Stomach (tissue), 9 donors: Measurements from ENCODE around the gene ZFPM1. TPM values are rescaled to one million over a fixed set of nuclear protein-coding genes. Genes with fewer than 3 reads are reported as not detected.
A peak's percentile ranks its signal among the peaks of the same experiment; 100 is the strongest.

Experiments
- DNase-seq, 2 donors: peaks; one replicate each; pipeline versions ENCODE4 v3.0.0 to v3.0.0-alpha.2; 2013 to 2019
- H3K27ac ChIP-seq, 5 donors: fragments of 200-600 bp in 4 of 5; sonication (generic) in 4 of 5; one replicate each; pipeline ENCODE4 v1.5.1; 2013 to 2019; ENCODE audit warnings: mild to moderate bottlenecking in 1 of 5, moderate library complexity in 1 of 5
- H3K27me3 ChIP-seq, 3 donors: fragments of 200-600 bp; sonication (generic); one replicate each; pipeline ENCODE4 v1.5.1; 2017 to 2019; ENCODE audit warnings: mixed run types in 1 of 3
- H3K36me3 ChIP-seq, 4 donors: fragments of 200-600 bp; sonication (generic); 1 replicate in 3 of 4; 2 replicates in 1 of 4; pipeline ENCODE4 v1.5.1; 2016 to 2019
- H3K4me1 ChIP-seq, 4 donors: fragments of 200-600 bp; sonication (generic); one replicate each; pipeline ENCODE4 v1.5.1; 2016 to 2019
- H3K4me3 ChIP-seq, 4 donors: fragments of 200-600 bp; sonication (generic) in 3 of 4; one replicate each; pipeline ENCODE4 v1.5.1; 2016 to 2019; ENCODE audit warnings: mild to moderate bottlenecking in 1 of 4
- H3K9me3 ChIP-seq, 4 donors: fragments of 200-600 bp; sonication (generic); one replicate each; pipeline ENCODE4 v1.5.1; 2016 to 2019
- CTCF ChIP-seq, 7 experiments: fragments of 450-650 bp in 4 of 7; fragments of 200-600 bp in 3 of 7; sonication (generic) in 3 of 7; IDR thresholded peaks; one replicate each; pipeline ENCODE4 v1.5.1; 2016 to 2019; ENCODE audit warnings: antibody characterized with exemption in 7 of 7, control low read depth in 2 of 7, mild to moderate bottlenecking in 1 of 7
- EP300 ChIP-seq: sonication (generic); formaldehyde crosslinking; IDR thresholded peaks from one replicate; pipeline ENCODE4 v1.6.1; 2017; ENCODE audit warnings: antibody characterized with exemption
- POLR2A ChIP-seq, 4 donors: fragments of 450-650 bp; IDR thresholded peaks; one replicate each; pipeline ENCODE4 v1.6.1; 2016; ENCODE audit warnings: antibody characterized with exemption in 4 of 4, control low read depth in 2 of 4, mild to moderate bottlenecking in 1 of 4, moderate library complexity in 1 of 4
- POLR2AphosphoS5 ChIP-seq, 3 donors: sonication (generic); formaldehyde crosslinking; IDR thresholded peaks; one replicate each; pipeline ENCODE4 v1.6.1; 2016; ENCODE audit warnings: antibody characterized with exemption in 3 of 3
- WGBS, 5 donors: extraction: QIAGEN DNeasy Blood & Tissue Kit in 3 of 5; methylation state at CpG; one replicate each; pipeline versions ENCODE4 v1.1.5 to v1.1.7; 2013 to 2018; 5-methylcytosine and 5-hydroxymethylcytosine counted together
- intact Hi-C: fragments of 100-400 bp; cut with DNase I; formaldehyde crosslinking; loops from one replicate; pipeline ENCODE4 v1.15.1; 2023; ENCODE audit warnings: low total_unique reads
- polyA plus RNA-seq, 3 donors: library from polyadenylated mRNA; stranded (reverse); fragments of 200-250 nt; gene quantifications; one replicate each; pipeline ENCODE4 v1.2.3, GENCODE V29; 2013
- total RNA-seq, 5 donors: library from RNA; depleted of rRNA; stranded (reverse); fragments of >200 nt; gene quantifications; one replicate each; pipeline versions ENCODE4 v1.1.0 to v1.2.3, GENCODE V29; 2014 to 2016
- donor health status: healthy with polysubstance abuse.
- donor health status: Bipolar disorder and iron deficiency.
- donor health status: healthy.

Gene ZFPM1
- total and polyA plus RNA-seq, 8 donors: 3.9 to 85.7 (median 12.9) TPM

GRCh38 chr16:88494335-88495154, 41.5 kb downstream of the ZFPM1 start:
- TF ChIP-seq CTCF (IDR thresholded peaks at IDR 0.05) (no peak), POLR2A (IDR thresholded peaks at IDR 0.05) (no peak), EP300 (no peak), POLR2AphosphoS5 (IDR thresholded peaks at IDR 0.05) (no peak)

DNA sequence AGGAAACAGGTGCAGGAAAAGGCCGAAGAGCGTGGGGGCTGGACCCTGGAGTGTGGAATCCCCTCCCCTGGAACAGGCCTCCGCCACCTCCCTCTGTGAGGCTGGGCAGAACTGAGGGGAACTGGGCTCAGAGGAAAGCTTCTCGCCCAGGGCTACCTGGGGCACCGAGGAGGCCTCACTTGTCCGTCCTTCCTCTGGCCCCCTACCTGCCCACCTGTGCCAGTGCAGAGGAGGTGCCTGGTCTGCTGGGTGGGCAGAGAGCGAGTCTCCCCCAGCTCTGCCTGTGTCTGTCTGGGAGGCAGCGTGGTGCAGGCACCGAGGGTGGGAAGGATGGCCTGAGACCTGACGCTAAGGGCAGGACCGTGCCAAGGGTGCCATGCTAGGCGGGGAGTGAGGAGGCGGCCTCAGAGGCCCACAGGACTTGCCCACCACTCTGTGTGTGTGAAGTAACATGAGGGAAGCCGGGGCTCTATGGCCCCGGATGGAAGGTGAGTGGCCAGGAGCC, 42.2 kb downstream of the ZFPM1 start:
- no peak for DNase-seq
- Histone ChIP-seq H3K27me3 (peaks cover 0 to 27% (median 0%) of the 10 kb centered on the region in 3 donors), H3K27ac (no peak overlapping the region), H3K9me3 (no peaks in the 10 kb centered on the region), H3K4me3 (no peak overlapping the region), H3K36me3 (peaks cover 0 to 39% (median 7%) of the 10 kb centered on the region in 4 donors), H3K4me1 (peaks cover 31 to 64% (median 57%) of the 10 kb centered on the region in 4 donors)
- WGBS, 5 donors: 85 to 97% (median 94%) methylated on average over 14 to 15 of the region's 15 CpGs
- TF ChIP-seq POLR2AphosphoS5 (IDR thresholded peaks at IDR 0.05) (no peak), CTCF (IDR thresholded peaks at IDR 0.05) (no peak), POLR2A (IDR thresholded peaks at IDR 0.05) (no peak), EP300 (no peak)
- intact Hi-C loops: no loop called here

More at GRCh38 chr16:88494335-88495154, 41.5 kb downstream of the ZFPM1 start:
- DNase-seq: no peak
- WGBS, 5 donors: 83 to 92% (median 88%) methylated on average over 37 to 43 of the region's 43 CpGs
- Histone ChIP-seq H3K27me3 (peaks cover 0 to 19% (median 0%) of the 10 kb centered on the region in 3 donors), H3K27ac (no peak overlapping the region), H3K4me3 (no peak overlapping the region), H3K9me3 (no peaks in the 10 kb centered on the region), H3K4me1 (peaks cover 24 to 64% (median 55%) of the 10 kb centered on the region in 4 donors), H3K36me3 (peaks cover 0 to 44% (median 8%) of the 10 kb centered on the region in 4 donors)
- intact Hi-C loops: no loop called here

DNA sequence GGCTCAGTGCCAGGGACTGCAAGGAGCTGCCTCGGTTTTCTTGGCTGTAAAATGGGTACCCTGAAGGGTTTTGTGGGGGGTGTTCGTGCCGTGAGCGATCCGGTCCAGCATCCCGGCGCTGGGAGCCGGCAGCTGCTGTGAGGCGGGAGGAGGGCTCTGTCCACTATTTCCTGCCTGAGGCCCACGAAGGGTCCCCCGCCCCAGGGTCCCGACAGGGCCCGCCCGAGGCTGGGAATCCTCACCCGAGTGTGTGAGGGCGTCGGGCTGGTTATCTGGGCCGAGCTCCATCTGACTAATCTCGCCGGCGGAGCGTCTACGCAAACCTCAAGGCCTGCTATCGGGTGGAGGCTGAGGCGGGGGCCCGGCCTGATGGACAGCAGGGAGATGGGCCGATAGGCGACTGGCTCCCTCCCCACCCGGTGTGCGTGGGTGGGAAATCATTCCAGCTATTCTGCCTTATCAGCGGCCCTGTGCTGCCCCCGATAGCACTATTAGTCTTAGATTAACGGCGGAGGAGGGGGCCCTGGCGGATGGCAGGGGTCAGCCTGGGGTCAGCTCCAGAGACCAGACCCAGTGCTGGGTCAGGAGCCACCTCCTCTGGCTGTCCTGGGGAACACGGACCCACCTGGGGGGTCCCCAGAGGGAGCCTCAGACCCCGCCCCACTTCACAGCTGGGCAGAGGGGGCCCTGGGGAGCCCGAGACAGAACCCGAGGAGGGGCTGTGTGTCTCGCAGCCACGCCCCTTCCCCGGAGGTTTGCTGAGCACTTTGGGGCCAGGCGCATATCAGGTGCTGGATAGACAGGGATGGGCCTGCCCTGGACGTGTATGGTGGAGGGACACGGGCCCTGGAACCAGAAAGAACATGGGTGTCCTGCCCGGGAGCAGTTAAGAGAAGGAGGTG, 44.7 kb downstream of the ZFPM1 start:
- TF ChIP-seq CTCF (IDR thresholded peaks at IDR 0.05): no peak
- TF ChIP-seq EP300: no peak
- TF ChIP-seq POLR2AphosphoS5 (IDR thresholded peaks at IDR 0.05): no peak
- no peak for TF ChIP-seq POLR2A (IDR thresholded peaks at IDR 0.05)
- Histone ChIP-seq H3K4me1 (peaks cover 41 to 61% (median 54%) of the 10 kb centered on the region in 4 donors), H3K4me3 (peak overlapping the region in 1 of 4 donors; percentile 6), H3K27ac (peak overlapping the region; percentile 59 to 88 (median 85)), H3K36me3 (peaks cover 0 to 24% (median 2%) of the 10 kb centered on the region in 4 donors), H3K9me3 (no peaks in the 10 kb centered on the region), H3K27me3 (peaks cover 0 to 32% (median 0%) of the 10 kb centered on the region in 3 donors)
- intact Hi-C loops: no loop called here
- DNase-seq: peak in 1 of 2 donors; percentile 83
- 26 to 47% (median 37%) methylated on average over 19 to 46 of the region's 46 CpGs for WGBS, 5 donors
